GM12892 (cell line): Measurements from ENCODE around the gene CEP112.

Source experiments
- POLR2A ChIP-seq: IDR thresholded peaks from 2 replicates; pipeline ENCODE4 v1.6.1; 2011; ENCODE audit warnings: low read depth, low read length, control low read depth
- POLR2AphosphoS5 ChIP-seq: IDR thresholded peaks from 2 replicates; pipeline ENCODE4 v1.6.1; 2011; ENCODE audit warnings: low read depth, low read length, control low read depth

GRCh38 chr17:65745241-65745640, 446.7 kb downstream of the CEP112 start:
- TF ChIP-seq POLR2AphosphoS5, result no peak
- TF ChIP-seq POLR2A, result no peak
